ENCODE measurements around the gene METTL5. TPM values are rescaled to one million over a fixed set of nuclear protein-coding genes. Genes with fewer than 3 reads are reported as not detected.

METTL5 gene
- total RNA-seq, 1 donor from 2014 or later = 52.3 TPM

GRCh38 chr2:169828141-169828811 lies 3.6 kb upstream of the METTL5 start:
- peak overlapping the region; percentile 92 for H3K9ac ChIP-seq (ENCODE audit: low read length)
- H3K27ac ChIP-seq (ENCODE audit: low read depth, low read length) = peak overlapping the region; percentile 79
- peak overlapping the region; percentile 83 for H2AFZ ChIP-seq (ENCODE audit: low read depth, low read length)
- H3K27me3 ChIP-seq (ENCODE audit: insufficient read depth, low read length) = no peaks in the 10 kb centered on the region
- Mint-ChIP-seq H3K9me3 (ENCODE audit: unreplicated experiment) (no peaks in the 10 kb centered on the region), H3K27me3 (ENCODE audit: low read depth, unreplicated experiment) (no peaks in the 10 kb centered on the region), H3K4me3 (ENCODE audit: unreplicated experiment) (peak overlapping the region; percentile 96), H3K36me3 (ENCODE audit: low read depth, unreplicated experiment) (peaks cover 2% of the 10 kb centered on the region), H3K4me1 (ENCODE audit: low read depth, unreplicated experiment) (peaks cover 5% of the 10 kb centered on the region), H3K27ac (ENCODE audit: unreplicated experiment) (peak overlapping the region; percentile 48)
- FAIRE-seq (no peak), DNase-seq (ENCODE audit: low read depth) (peak; percentile 55)
- H3K79me2 ChIP-seq (ENCODE audit: insufficient read depth, low read length) = peaks cover 74% of the 10 kb centered on the region
- H3K9me3 ChIP-seq (ENCODE audit: insufficient read depth, low read depth, low read length) = no peaks in the 10 kb centered on the region
- TF ChIP-seq EZH2 (IDR thresholded peaks at IDR 0.05; ENCODE audit: insufficient read depth, low read length) = no peak
- TF ChIP-seq CTCF (IDR thresholded peaks at IDR 0.05; ENCODE audit: insufficient read depth, low read depth, low read length) = no peak
- H4K20me1 ChIP-seq (ENCODE audit: insufficient read depth, low read length) = peaks cover 44% of the 10 kb centered on the region
- H3K4me1 ChIP-seq (ENCODE audit: insufficient read depth, low read length) = peaks cover 10% of the 10 kb centered on the region
- H3K4me3 ChIP-seq (ENCODE audit: insufficient read depth, low read depth, low read length) = peak overlapping the region; percentile 85
- peak overlapping the region; percentile 100 for H3K4me2 ChIP-seq (ENCODE audit: low read length)
- H3K36me3 ChIP-seq (ENCODE audit: insufficient read depth, low read length) = no peaks in the 10 kb centered on the region

GRCh38 chr2:169827272-169828140 lies 2.8 kb upstream of the METTL5 start, which contains the start of gene UBR3:
Gene UBR3, plus strand, starts transcription at chr2:169827454. Its CDS starts 54 bp downstream, at chr2:169827508.
- H3K79me2 ChIP-seq (ENCODE audit: insufficient read depth, low read length) = peaks cover 74% of the 10 kb centered on the region
- peak; percentile 79 for DNase-seq (ENCODE audit: low read depth)
- peaks cover 2% of the 10 kb centered on the region for H3K36me3 Mint-ChIP-seq (ENCODE audit: low read depth, unreplicated experiment)
- no peaks in the 10 kb centered on the region for H3K27me3 Mint-ChIP-seq (ENCODE audit: low read depth, unreplicated experiment)
- H3K27me3 ChIP-seq (ENCODE audit: insufficient read depth, low read length) = no peaks in the 10 kb centered on the region
- peak within 1 kb of the TSS; percentile 85 for H3K4me3 ChIP-seq (ENCODE audit: insufficient read depth, low read depth, low read length)
- H3K36me3 ChIP-seq (ENCODE audit: insufficient read depth, low read length) = no peaks in the 10 kb centered on the region
- no peaks in the 10 kb centered on the region for H3K9me3 Mint-ChIP-seq (ENCODE audit: unreplicated experiment)
- peak within 1 kb of the TSS; percentile 79 for H3K27ac ChIP-seq (ENCODE audit: low read depth, low read length)
- peak within 1 kb of the TSS; percentile 83 for H2AFZ ChIP-seq (ENCODE audit: low read depth, low read length)
- TF ChIP-seq CTCF (IDR thresholded peaks at IDR 0.05; ENCODE audit: insufficient read depth, low read depth, low read length) (no peak), EZH2 (IDR thresholded peaks at IDR 0.05; ENCODE audit: insufficient read depth, low read length) (no peak)
- H3K4me1 ChIP-seq (ENCODE audit: insufficient read depth, low read length) = peaks cover 13% of the 10 kb centered on the region
- H3K27ac Mint-ChIP-seq (ENCODE audit: unreplicated experiment) = peak within 1 kb of the TSS; percentile 48
- FAIRE-seq = no peak
- H4K20me1 ChIP-seq (ENCODE audit: insufficient read depth, low read length) = peaks cover 37% of the 10 kb centered on the region
- no peaks in the 10 kb centered on the region for H3K9me3 ChIP-seq (ENCODE audit: insufficient read depth, low read depth, low read length)
- H3K4me3 Mint-ChIP-seq (ENCODE audit: unreplicated experiment) = peak within 1 kb of the TSS; percentile 96
- peak within 1 kb of the TSS; percentile 92 for H3K9ac ChIP-seq (ENCODE audit: low read length)
- peak within 1 kb of the TSS; percentile 100 for H3K4me2 ChIP-seq (ENCODE audit: low read length)
- peaks cover 13% of the 10 kb centered on the region for H3K4me1 Mint-ChIP-seq (ENCODE audit: low read depth, unreplicated experiment)

Measured in astrocyte (in vitro differentiated cells and primary cell).